K562 (cell line): Measurements from ENCODE around the gene HMGA1. TPM values are rescaled to one million over a fixed set of nuclear protein-coding genes. Genes with fewer than 3 reads are reported as not detected.

Source experiments
- CHD2 ChIP-seq: IDR thresholded peaks from 2 replicates; pipeline ENCODE4 v1.6.1; 2011; ENCODE audit warnings: low read depth, low read length
- CHD7 ChIP-seq: fragments of 200-600 bp; sonication (generic); IDR thresholded peaks from one replicate; pipeline ENCODE4 v1.6.1; 2012; ENCODE audit warnings: mild to moderate bottlenecking, low read depth, low read length, inconsistent platforms
- DPF2 ChIP-seq: fragments of 450-650 bp; IDR thresholded peaks from 2 replicates; pipeline ENCODE4 v1.6.1; 2016
- FUS ChIP-seq: fragments of 200-400 bp; formaldehyde crosslinking; optimal IDR thresholded peaks from 2 replicates; pipeline ENCODE3; 2017; ENCODE audit warnings: low read depth, low read length
- HSF4 ChIP-seq: fragments of 250-450 bp; sonication (Bioruptor Pico); IDR thresholded peaks from 2 replicates; pipeline ENCODE4 v2.1.2; 2022; ENCODE audit warnings: mild to moderate bottlenecking, moderate library complexity, borderline replicate concordance
- MYC ChIP-seq, 2 experiments: fragments of 250-450 bp in 1 of 2; sonication (Bioruptor Pico) in 1 of 2; IDR thresholded peaks; 2 replicates each; pipeline versions ENCODE4 v1.5.1 to v1.6.1; 2012 to 2021; ENCODE audit warnings: low read depth in 2 of 2, borderline replicate concordance in 1 of 2, improper control_type of control experiment in 1 of 2, low read length in 1 of 2, mild to moderate bottlenecking in 1 of 2, moderate library complexity in 1 of 2
- NFRKB ChIP-seq: fragments of 450-650 bp; IDR thresholded peaks from 2 replicates; pipeline ENCODE4 v1.6.1; 2016; ENCODE audit warnings: low read depth
- RBM14 ChIP-seq: fragments of 200-400 bp; formaldehyde crosslinking; IDR thresholded peaks from 2 replicates; pipeline ENCODE4 v1.6.1; 2018; ENCODE audit warnings: low read depth, mild to moderate bottlenecking, low read length, moderate library complexity, borderline replicate concordance; ENCODE audit not compliant: insufficient read depth
- ZFX ChIP-seq: sonication (generic); formaldehyde crosslinking; IDR thresholded peaks from 2 replicates; pipeline ENCODE4 v1.8.0; 2022; ENCODE audit warnings: mild to moderate bottlenecking, missing genetic modification reagents, moderate library complexity
- ZKSCAN8 ChIP-seq: fragments of 200-800 bp; sonication (Bioruptor generic); IDR thresholded peaks from 2 replicates; pipeline ENCODE4 v1.6.1; 2016; ENCODE audit warnings: missing genetic modification characterization, missing compliant biosample characterization
- ZNF274 ChIP-seq: IDR thresholded peaks from 2 replicates; pipeline ENCODE4 v1.6.1; 2011; ENCODE audit warnings: low read depth, mild to moderate bottlenecking, low read length, moderate library complexity, borderline replicate concordance
- ZNF518B ChIP-seq: fragments of 250-450 bp; sonication (Bioruptor Pico); IDR thresholded peaks from 2 replicates; pipeline ENCODE4 v1.5.0; 2021; ENCODE audit warnings: mild to moderate bottlenecking, moderate library complexity
- polyA plus RNA-seq, 8 experiments: library from polyadenylated mRNA; depleted of rRNA in 4 of 8; stranded (reverse) in 5 of 8; unstranded in 3 of 8; fragments of >200 nt; fragmentation: Nextera tagmentation in 2 of 8; fragmentation: Illumina TruSeq in 1 of 8; extraction: Ambion mirVana in 2 of 8; extraction: Trizol in 1 of 8; gene quantifications; 2 replicates each; pipeline versions ENCODE4 v1.2.1 to v1.2.3, GENCODE V29; 2011 to 2014; ENCODE audit warnings: inconsistent platforms in 1 of 8, missing spikeins in 1 of 8
- total RNA-seq, 7 experiments: library from RNA; depleted of rRNA in 6 of 7; stranded (reverse); fragments of >200 nt in 6 of 7; fragmentation: Illumina TruSeq in 2 of 7; extraction: Trizol in 2 of 7; gene quantifications; 2 replicates each; pipeline versions ENCODE4 v1.2.1 to v1.2.3, GENCODE V29; 2011 to 2021; ENCODE audit warnings: low replicate concordance in 1 of 7

Gene HMGA1
- total and polyA plus RNA-seq, 9 of the 15 experiments (the other 6 are each of a cell fraction or from before 2014, with no cell fraction given): 27.8 to 1,947 (median 594) TPM

- peak; percentile 95 for TF ChIP-seq FUS
- TF ChIP-seq RBM14: no peak
- TF ChIP-seq HSF4 (CRISPR knock-in tag): no peak
- no peak; the same call in 1 of the 2 replicates for TF ChIP-seq ZNF274
- TF ChIP-seq ZFX: peak; percentile 95
- no peak for TF ChIP-seq CHD7
- no peak for TF ChIP-seq DPF2
- peak; percentile 85 for TF ChIP-seq MYC (IDR thresholded peaks at IDR 0.05; ENCODE audit: low read depth, low read length)
- TF ChIP-seq MYC (CRISPR knock-in tag; IDR thresholded peaks at IDR 0.05; ENCODE audit: borderline replicate concordance, low read depth): peak; percentile 61; the same call in 1 of the 2 replicates
- no peak for TF ChIP-seq ZKSCAN8 (CRISPR knock-in tag)
- TF ChIP-seq ZNF518B (CRISPR knock-in tag): no peak
- TF ChIP-seq NFRKB: peak; percentile 73; the same call in 1 of the 2 replicates
- TF ChIP-seq CHD2: peak; percentile 68
Observed at GRCh38 chr6:34248727-34249468, 12.2 kb downstream of the HMGA1 start, which contains the start of gene SMIM29 (continued).
